Measurements from ENCODE around the gene HAPLN1.

HAPLN1 gene

DNA sequence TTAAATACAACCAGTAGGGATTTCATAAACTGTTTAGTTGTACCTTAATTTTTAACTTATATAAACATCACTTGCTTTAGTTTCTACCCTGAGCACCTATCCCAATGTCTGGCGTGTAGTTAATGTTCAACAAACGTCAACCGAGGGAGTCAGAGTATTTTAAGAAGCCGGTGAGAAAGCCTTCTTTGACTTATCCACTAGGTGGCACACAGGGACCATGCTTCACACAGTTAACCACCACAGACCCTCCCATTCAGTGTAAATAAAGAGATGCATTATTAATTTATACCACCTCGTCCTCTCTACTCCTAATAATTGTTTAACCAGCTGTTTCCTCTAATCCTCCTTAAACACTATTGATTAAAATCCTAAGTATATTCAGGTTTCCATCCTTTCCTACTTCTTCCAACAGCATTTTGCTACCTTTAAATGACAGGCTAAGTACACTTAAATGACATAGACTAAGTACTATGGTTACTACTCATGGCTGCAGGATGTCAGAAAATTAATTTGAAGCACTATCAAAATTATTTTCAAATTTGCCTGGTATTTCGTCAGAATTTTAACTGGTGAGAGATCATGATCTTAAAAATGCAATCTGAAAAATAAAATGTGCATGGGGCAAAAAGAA, 2.3 kb downstream of the HAPLN1 start:
- no peak for DNase-seq (ENCODE audit: low read depth in 2 of 2)

DNA sequence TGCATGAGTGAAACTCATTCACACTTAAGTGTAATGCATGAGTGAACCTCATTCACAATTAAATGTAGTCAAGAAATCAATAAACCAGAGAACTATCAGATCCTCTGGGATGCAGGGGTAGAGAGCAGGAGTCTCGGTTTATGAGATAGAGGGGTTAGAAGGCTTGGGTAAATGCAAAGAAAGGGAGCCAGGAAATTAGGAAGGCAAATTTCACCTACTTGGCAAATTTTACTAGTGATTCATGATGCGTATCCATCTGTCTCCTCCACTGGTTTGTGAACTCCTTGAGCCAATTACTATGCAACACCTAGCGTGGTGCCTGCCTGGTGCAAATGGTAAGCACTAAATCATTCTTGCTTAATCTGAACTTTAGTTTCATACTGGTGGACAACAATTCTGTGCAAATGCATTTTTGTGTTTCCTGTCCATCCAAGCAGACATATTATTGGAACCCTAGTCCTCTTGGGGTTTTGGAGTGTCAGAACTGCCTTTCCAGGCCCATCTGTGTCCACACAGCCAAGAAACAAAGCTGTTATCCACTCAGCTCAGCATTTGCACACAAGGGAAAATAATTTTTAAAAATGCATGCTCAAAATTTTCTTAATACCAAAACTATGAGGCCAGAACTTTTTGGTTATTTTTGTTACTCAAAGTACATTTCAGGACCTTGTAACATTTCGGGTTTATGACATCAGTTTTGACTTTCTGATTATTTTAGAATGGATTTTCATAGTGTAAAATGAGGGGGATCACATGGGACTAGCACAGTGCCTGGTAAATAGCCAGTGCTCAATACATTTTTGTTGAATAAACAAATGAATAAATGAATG, 5.2 kb downstream of the HAPLN1 start:
- DNase-seq (ENCODE audit: low read depth in 2 of 2): no peak

- DNase-seq (ENCODE audit: low read depth in 2 of 2): no peak
Measured at GRCh38 chr5:83714810-83715209, 5.8 kb downstream of the HAPLN1 start.

GRCh38 chr5:83711982-83712601, 8.6 kb downstream of the HAPLN1 start:
- DNase-seq (ENCODE audit: low read depth in 2 of 2): no peak

GRCh38 chr5:83709973-83710372, 10.7 kb downstream of the HAPLN1 start:
- DNase-seq (ENCODE audit: low read depth in 2 of 2): no peak

- DNase-seq (ENCODE audit: low read depth in 2 of 2): no peak
Measured at GRCh38 chr5:83708170-83708569, 12.5 kb downstream of the HAPLN1 start.

- DNase-seq (ENCODE audit: low read depth in 2 of 2): no peak
Measured at GRCh38 chr5:83703059-83703458, 17.6 kb downstream of the HAPLN1 start.

- no peak for DNase-seq (ENCODE audit: low read depth in 2 of 2)
Measured at GRCh38 chr5:83701886-83702285, 18.8 kb downstream of the HAPLN1 start.

DNA sequence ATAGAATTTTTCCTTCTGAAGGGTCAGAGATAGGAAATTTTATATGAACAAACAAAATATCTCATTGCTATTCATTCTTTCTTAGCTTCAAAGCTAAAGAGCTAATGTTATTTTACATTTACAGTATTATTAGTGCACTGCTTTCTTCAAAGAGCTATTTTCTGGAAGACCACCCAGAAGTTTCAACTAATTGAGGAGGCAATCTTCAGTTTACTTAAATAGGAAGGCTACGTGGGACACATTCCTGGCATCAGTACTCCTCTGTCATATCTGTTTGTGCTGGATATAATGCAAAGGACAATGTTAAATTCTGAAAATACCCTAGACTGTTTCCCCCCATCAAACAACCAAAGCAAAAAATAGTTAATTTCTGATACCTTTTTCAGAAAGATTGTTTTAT, 30.8 kb downstream of the HAPLN1 start:
- DNase-seq (ENCODE audit: low read depth in 2 of 2): no peak

- no peak for DNase-seq (ENCODE audit: low read depth in 2 of 2)
Measured at GRCh38 chr5:83688281-83688680, 32.4 kb downstream of the HAPLN1 start.

- DNase-seq (ENCODE audit: low read depth in 2 of 2): no peak
Measured at GRCh38 chr5:83687124-83687619, 33.5 kb downstream of the HAPLN1 start.

DNA sequence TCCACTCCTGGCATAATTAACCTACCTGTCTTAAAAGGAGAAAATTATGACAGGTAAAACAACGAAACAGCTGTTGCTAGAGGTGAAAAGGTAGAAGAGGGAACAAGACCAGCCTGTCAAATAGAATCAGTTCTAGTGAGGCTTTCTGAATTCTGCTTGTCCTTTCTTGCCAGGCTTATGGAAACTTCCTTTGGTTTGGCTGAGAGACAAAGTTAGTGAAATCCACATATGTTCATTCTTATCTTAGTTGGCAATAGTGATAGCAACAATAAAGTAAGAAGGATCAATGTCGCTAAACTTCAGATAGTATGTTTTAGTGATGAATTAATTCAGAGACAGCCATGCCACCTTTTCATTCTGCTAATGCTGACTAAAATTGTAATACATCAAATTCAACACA, 34.4 kb downstream of the HAPLN1 start:
- no peak for DNase-seq (ENCODE audit: low read depth in 2 of 2)

DNA sequence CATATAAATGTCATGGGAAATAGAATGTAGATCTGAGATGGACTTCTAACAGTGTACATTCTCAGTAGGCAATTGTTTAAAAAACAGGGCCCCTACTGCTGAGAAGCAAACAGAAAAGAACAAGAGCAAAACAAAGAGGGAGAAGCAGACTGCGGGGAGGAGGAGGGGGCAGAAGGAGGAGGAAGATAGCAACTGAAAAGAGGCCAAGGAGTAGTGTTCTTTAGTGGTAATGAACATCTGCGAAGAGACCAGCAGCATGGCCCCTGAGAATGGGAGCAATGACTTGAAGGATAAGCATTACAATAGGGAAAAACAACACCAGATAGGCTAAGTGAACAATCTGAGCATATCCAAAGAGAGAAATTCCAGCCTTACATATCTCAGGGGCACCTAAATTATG, 36.8 kb downstream of the HAPLN1 start:
- DNase-seq (ENCODE audit: low read depth in 2 of 2): no peak

- no peak for DNase-seq (ENCODE audit: low read depth in 2 of 2)
Measured at GRCh38 chr5:83672646-83673045, 48.0 kb downstream of the HAPLN1 start.

DNA sequence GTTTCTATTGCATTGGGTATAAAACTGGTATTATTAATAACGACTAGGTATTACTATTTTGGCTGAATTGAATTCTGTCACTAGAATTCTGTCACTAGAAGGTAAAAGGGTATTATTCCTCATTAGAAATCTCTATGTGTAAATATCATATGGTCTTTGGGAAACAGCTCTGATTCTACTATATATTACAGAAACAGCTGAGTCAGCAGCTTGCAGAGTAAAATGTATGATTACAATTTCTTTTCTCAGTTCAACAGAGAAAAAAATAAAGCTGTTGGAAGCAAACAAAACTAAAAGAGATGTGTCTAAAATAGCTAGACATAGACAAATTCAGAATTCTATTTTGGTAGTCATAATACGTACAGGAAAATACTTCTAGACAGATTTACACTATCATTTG, 48.5 kb downstream of the HAPLN1 start:
- DNase-seq (ENCODE audit: low read depth in 2 of 2): no peak

DNA sequence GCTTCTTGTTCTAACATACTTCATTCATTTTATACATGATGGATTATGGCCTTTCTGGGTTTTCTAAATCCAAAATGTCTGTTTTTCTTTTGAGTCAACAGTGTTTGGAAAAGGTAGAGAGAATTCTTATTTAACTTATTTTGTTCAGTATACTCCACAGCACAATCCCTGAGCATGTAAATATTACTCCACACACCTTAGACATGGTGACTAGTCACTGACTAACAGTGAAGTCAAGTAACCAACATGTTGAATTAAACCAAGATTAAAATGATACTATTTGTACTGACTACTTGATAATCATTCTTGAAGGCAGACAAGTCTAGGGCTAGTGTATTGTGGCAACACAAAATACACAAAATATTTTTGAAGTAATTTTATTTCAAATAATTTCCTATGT, 55.0 kb downstream of the HAPLN1 start:
- DNase-seq (ENCODE audit: low read depth in 2 of 2): no peak

- DNase-seq (ENCODE audit: low read depth in 2 of 2): no peak
Measured at GRCh38 chr5:83662558-83662957, 58.1 kb downstream of the HAPLN1 start.

- DNase-seq (ENCODE audit: low read depth in 2 of 2): no peak
Measured at GRCh38 chr5:83657807-83658525, 62.7 kb downstream of the HAPLN1 start.

DNA sequence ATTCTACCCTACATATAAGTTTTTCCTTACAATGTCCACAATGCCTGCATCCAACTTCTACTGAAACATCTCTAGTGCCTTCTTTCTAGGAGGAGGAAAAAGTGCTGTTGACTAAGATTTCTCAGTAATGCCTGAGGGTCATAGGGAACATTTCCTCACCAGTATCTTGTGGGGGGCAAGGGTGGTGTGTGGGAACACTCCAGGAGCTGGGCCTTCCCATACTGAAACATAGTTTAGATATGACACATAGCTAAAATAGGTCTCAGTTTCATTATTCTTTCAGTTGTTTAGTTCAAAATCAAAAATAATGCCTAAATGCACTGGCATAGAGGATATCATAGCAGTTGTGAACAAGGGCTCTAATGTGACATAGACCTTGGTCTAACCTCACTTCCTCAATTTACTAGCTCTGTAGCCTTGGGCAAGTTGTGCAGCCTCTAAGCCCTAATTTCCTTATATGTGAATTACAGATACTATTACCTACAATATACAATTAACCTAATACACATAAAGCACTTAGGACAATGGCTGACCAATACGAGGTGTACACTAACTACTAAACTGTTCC, 66.1 kb downstream of the HAPLN1 start:
- DNase-seq (ENCODE audit: low read depth in 2 of 2): no peak

- DNase-seq (ENCODE audit: low read depth in 2 of 2): no peak
Measured at GRCh38 chr5:83653669-83654068, 67.0 kb downstream of the HAPLN1 start.

DNA sequence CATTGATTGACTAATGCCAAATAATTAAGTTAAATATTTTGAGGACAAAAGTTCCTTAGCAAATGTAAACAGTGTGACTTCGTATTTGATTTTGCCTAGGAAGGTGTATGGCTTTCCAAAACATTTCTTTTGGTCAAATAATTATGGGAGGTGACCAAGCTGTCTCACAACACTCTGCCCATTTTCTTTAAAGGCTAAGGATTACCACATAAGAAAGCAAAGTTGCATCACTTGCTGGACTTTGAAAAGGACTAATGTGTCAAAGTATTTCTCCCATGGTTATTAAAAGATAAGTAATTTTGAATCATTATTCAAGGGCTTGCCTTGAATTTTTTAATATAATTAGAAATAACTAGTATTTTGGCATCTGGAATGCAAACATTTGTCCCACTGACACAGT, 74.7 kb downstream of the HAPLN1 start:
- no peak for DNase-seq (ENCODE audit: low read depth in 2 of 2)

DNA sequence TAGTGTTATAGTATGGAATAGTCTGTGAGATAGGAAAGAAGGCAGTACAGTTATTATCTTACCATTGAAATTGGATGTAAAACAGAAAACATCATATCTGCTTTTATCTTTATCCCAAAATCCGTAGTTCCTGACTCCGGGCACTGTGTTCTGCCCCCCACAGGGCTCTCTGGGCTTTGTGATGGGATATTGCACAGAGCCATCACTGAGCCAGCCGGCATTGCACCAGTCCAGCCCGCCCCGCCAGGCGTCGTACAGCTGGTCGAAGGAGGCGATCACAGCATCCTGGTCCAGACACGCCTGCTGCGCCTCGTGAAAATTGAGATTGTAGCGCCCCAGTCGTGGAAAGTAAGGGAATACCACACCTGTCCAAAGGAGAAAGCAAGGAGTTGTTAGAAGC, 76.4 kb downstream of the HAPLN1 start:
- DNase-seq (ENCODE audit: low read depth in 2 of 2): no peak

All from activated CD4-positive, alpha-beta T cell treated with anti-CD3 and anti-CD28 coated beads for 24 hours (primary cell).